Activated naive CD4-positive, alpha-beta T cell treated with anti-CD3 and anti-CD28 coated beads, Interleukin-2, amount 10 ng/mL, durations not matched to agents 7 days and 5 days (primary cell): Measurements from ENCODE around the gene IRF5.
A peak's percentile ranks its signal among the peaks of the same experiment; 100 is the strongest.
"Not testable (repeated sequence)": the region's sequence is repeated elsewhere in the genome, so short reads cannot be mapped to it uniquely, and the experiment has no call there.

Source experiments
- CTCF ChIA-PET: fragments of 350-600 bp; sonication (Branson Sonifier 250); formaldehyde crosslinking; loops from one replicate; lab custom pipeline; 2021; ENCODE audit warnings: antibody characterized with exemption; lab: Charles Lee
- DNase-seq: peaks from one replicate; pipeline ENCODE4 v3.0.0-alpha.2; 2020
- H3K27ac Mint-ChIP-seq: one replicate; pipeline ENCODE4 v1.8.0; 2021; ENCODE audit warnings: mild to moderate bottlenecking, moderate library complexity, mixed read lengths
- H3K27me3 Mint-ChIP-seq: one replicate; pipeline ENCODE4 v1.8.0; 2021; ENCODE audit warnings: mild to moderate bottlenecking, mixed read lengths
- H3K36me3 Mint-ChIP-seq: one replicate; pipeline ENCODE4 v1.8.0; 2021; ENCODE audit warnings: mixed read lengths
- H3K4me1 Mint-ChIP-seq: one replicate; pipeline ENCODE4 v1.8.0; 2021; ENCODE audit warnings: mixed read lengths
- H3K4me3 Mint-ChIP-seq: one replicate; pipeline ENCODE4 v1.8.0; 2021; ENCODE audit warnings: mild to moderate bottlenecking, moderate library complexity, mixed read lengths
- H3K9me3 Mint-ChIP-seq: one replicate; pipeline ENCODE4 v1.8.0; 2021; ENCODE audit warnings: mixed read lengths

Gene IRF5

GRCh38 chr7:128912281-128912680 lies 25.4 kb upstream of the IRF5 start:
- peaks cover 4% of the 10 kb centered on the region for H3K4me1 Mint-ChIP-seq
- CTCF ChIA-PET, result interaction anchor here (0.9 kb wide), 1 partner anchor 152 kb away, joined by 4 read pairs; no protein-coding TSS in a partner anchor
- H3K36me3 Mint-ChIP-seq, result no peaks in the 10 kb centered on the region
- DNase-seq, result peak; percentile 18
- H3K27me3 Mint-ChIP-seq, result peaks cover 90% of the 10 kb centered on the region
- no peak overlapping the region for H3K27ac Mint-ChIP-seq
- H3K4me3 Mint-ChIP-seq, result no peak overlapping the region
- no peaks in the 10 kb centered on the region for H3K9me3 Mint-ChIP-seq

GRCh38 chr7:128912709-128913495 lies 24.8 kb upstream of the IRF5 start:
- H3K27ac Mint-ChIP-seq, H3K9me3 Mint-ChIP-seq, H3K36me3 Mint-ChIP-seq, CTCF ChIA-PET, H3K4me3 Mint-ChIP-seq, H3K4me1 Mint-ChIP-seq: not testable (repeated sequence)
- peaks cover 91% of the 10 kb centered on the region for H3K27me3 Mint-ChIP-seq
- peak; percentile 7 for DNase-seq

- peaks cover 91% of the 10 kb centered on the region for H3K27me3 Mint-ChIP-seq
- H3K4me1 Mint-ChIP-seq, result peaks cover 4% of the 10 kb centered on the region
- H3K9me3 Mint-ChIP-seq, result no peaks in the 10 kb centered on the region
- no peak overlapping the region for H3K4me3 Mint-ChIP-seq
- H3K36me3 Mint-ChIP-seq, result no peaks in the 10 kb centered on the region
- CTCF ChIA-PET, result interaction anchor here (0.7 to 1.3 kb wide), 2 partner anchors 30 to 178 kb away, joined by 3 to 4 read pairs; no protein-coding TSS in a partner anchor
- DNase-seq, result peak; percentile 17
- H3K27ac Mint-ChIP-seq, result no peak overlapping the region
Observed at GRCh38 chr7:128913870-128914565, 23.7 kb upstream of the IRF5 start.

GRCh38 chr7:128914566-128915151 lies 23.1 kb upstream of the IRF5 start:
- no peaks in the 10 kb centered on the region for H3K9me3 Mint-ChIP-seq
- DNase-seq, result peak; percentile 16
- no peak overlapping the region for H3K4me3 Mint-ChIP-seq
- H3K27me3 Mint-ChIP-seq, result peaks cover 90% of the 10 kb centered on the region
- no peaks in the 10 kb centered on the region for H3K36me3 Mint-ChIP-seq
- H3K27ac Mint-ChIP-seq, result no peak overlapping the region
- CTCF ChIA-PET, result interaction anchor here (0.7 to 1.3 kb wide), 2 partner anchors 29 to 177 kb away, joined by 3 to 4 read pairs; no protein-coding TSS in a partner anchor
- H3K4me1 Mint-ChIP-seq, result peaks cover 4% of the 10 kb centered on the region

- H3K4me3 Mint-ChIP-seq, result peak overlapping the region; percentile 6
- H3K9me3 Mint-ChIP-seq, result no peaks in the 10 kb centered on the region
- H3K27me3 Mint-ChIP-seq, result peaks cover 89% of the 10 kb centered on the region
- no peak overlapping the region for H3K27ac Mint-ChIP-seq
- DNase-seq, result no peak
- no peaks in the 10 kb centered on the region for H3K36me3 Mint-ChIP-seq
- CTCF ChIA-PET, result interaction anchor here (1.3 kb wide), 1 partner anchor 176 kb away, joined by 4 read pairs; no protein-coding TSS in a partner anchor
- peaks cover 4% of the 10 kb centered on the region for H3K4me1 Mint-ChIP-seq
Observed at GRCh38 chr7:128915271-128915819, 22.4 kb upstream of the IRF5 start.

GRCh38 chr7:128915841-128916642 lies 21.7 kb upstream of the IRF5 start:
- H3K27ac Mint-ChIP-seq, result no peak overlapping the region
- no peak for DNase-seq
- no peak overlapping the region for H3K4me3 Mint-ChIP-seq
- H3K36me3 Mint-ChIP-seq, result no peaks in the 10 kb centered on the region
- CTCF ChIA-PET, result interaction anchor here (0.8 kb wide), 1 partner anchor 176 kb away, joined by 3 read pairs; no protein-coding TSS in a partner anchor
- H3K4me1 Mint-ChIP-seq, result peaks cover 4% of the 10 kb centered on the region
- peaks cover 89% of the 10 kb centered on the region for H3K27me3 Mint-ChIP-seq
- no peaks in the 10 kb centered on the region for H3K9me3 Mint-ChIP-seq

GRCh38 chr7:128916643-128916915 lies 21.1 kb upstream of the IRF5 start:
- H3K36me3 Mint-ChIP-seq, result no peaks in the 10 kb centered on the region
- H3K27ac Mint-ChIP-seq, result no peak overlapping the region
- peaks cover 87% of the 10 kb centered on the region for H3K27me3 Mint-ChIP-seq
- CTCF ChIA-PET, result interaction anchor here (0.8 kb wide), 1 partner anchor 175 kb away, joined by 3 read pairs; no protein-coding TSS in a partner anchor
- H3K4me3 Mint-ChIP-seq, result no peak overlapping the region
- peak; percentile 8 for DNase-seq
- H3K9me3 Mint-ChIP-seq, result no peaks in the 10 kb centered on the region
- peaks cover 4% of the 10 kb centered on the region for H3K4me1 Mint-ChIP-seq

- peaks cover 4% of the 10 kb centered on the region for H3K4me1 Mint-ChIP-seq
- no peak overlapping the region for H3K4me3 Mint-ChIP-seq
- no peaks in the 10 kb centered on the region for H3K9me3 Mint-ChIP-seq
- CTCF ChIA-PET, result interaction anchor here (0.8 kb wide), 1 partner anchor 175 kb away, joined by 3 read pairs; no protein-coding TSS in a partner anchor
- no peak for DNase-seq
- H3K36me3 Mint-ChIP-seq, result no peaks in the 10 kb centered on the region
- H3K27ac Mint-ChIP-seq, result no peak overlapping the region
- peaks cover 87% of the 10 kb centered on the region for H3K27me3 Mint-ChIP-seq
Observed at GRCh38 chr7:128917122-128917521, 20.6 kb upstream of the IRF5 start.

- CTCF ChIA-PET, result no interaction called here
- H3K27me3 Mint-ChIP-seq, result peaks cover 92% of the 10 kb centered on the region
- no peaks in the 10 kb centered on the region for H3K9me3 Mint-ChIP-seq
Observed at GRCh38 chr7:128918016-128918665, 19.6 kb upstream of the IRF5 start.

GRCh38 chr7:128919241-128919640 lies 18.5 kb upstream of the IRF5 start:
- no peak overlapping the region for H3K4me3 Mint-ChIP-seq
- H3K4me1 Mint-ChIP-seq, result peaks cover 4% of the 10 kb centered on the region
- DNase-seq, result no peak
- no peaks in the 10 kb centered on the region for H3K36me3 Mint-ChIP-seq
- H3K27ac Mint-ChIP-seq, result no peak overlapping the region
- H3K27me3 Mint-ChIP-seq, result peaks cover 89% of the 10 kb centered on the region
- no peaks in the 10 kb centered on the region for H3K9me3 Mint-ChIP-seq
- CTCF ChIA-PET, result no interaction called here

More at GRCh38 chr7:128918016-128918665, 19.6 kb upstream of the IRF5 start:
- H3K36me3 Mint-ChIP-seq, result no peaks in the 10 kb centered on the region
- no peak for DNase-seq
- H3K4me3 Mint-ChIP-seq, result no peak overlapping the region
- peaks cover 4% of the 10 kb centered on the region for H3K4me1 Mint-ChIP-seq
- H3K27ac Mint-ChIP-seq, result no peak overlapping the region

GRCh38 chr7:128919881-128920799 lies 17.6 kb upstream of the IRF5 start:
- H3K36me3 Mint-ChIP-seq, result no peaks in the 10 kb centered on the region
- H3K9me3 Mint-ChIP-seq, result no peaks in the 10 kb centered on the region
- DNase-seq, result no peak
- H3K27ac Mint-ChIP-seq, result no peak overlapping the region
- H3K4me3 Mint-ChIP-seq, result no peak overlapping the region
- H3K27me3 Mint-ChIP-seq, result peaks cover 83% of the 10 kb centered on the region
- peaks cover 4% of the 10 kb centered on the region for H3K4me1 Mint-ChIP-seq
- CTCF ChIA-PET, result no interaction called here

GRCh38 chr7:128920913-128921582 lies 16.7 kb upstream of the IRF5 start:
- Mint-ChIP-seq H3K27me3 (peaks cover 74% of the 10 kb centered on the region), H3K4me3 (no peak overlapping the region), H3K4me1 (no peaks in the 10 kb centered on the region), H3K36me3 (no peaks in the 10 kb centered on the region), H3K9me3 (no peaks in the 10 kb centered on the region), H3K27ac (no peak overlapping the region)
- CTCF ChIA-PET, result no interaction called here
- DNase-seq, result no peak
